Activated B cell treated with CpG ODN at 0.5 μM for 24 hours (primary cell): ENCODE measurements around the gene DSPP. TPM values are rescaled to one million over a fixed set of nuclear protein-coding genes. Genes with fewer than 3 reads are reported as not detected.

ENCODE experiments used
- ATAC-seq: fragments of 200-7000 bp; cut with Tn5 transposase; one replicate; pipeline ENCODE4 v1.10.0; 2021; ENCODE audit warnings: low read depth, mild to moderate bottlenecking, moderate library complexity
- CTCF ChIA-PET: fragments of 350-600 bp; sonication (Branson Sonifier 250); formaldehyde crosslinking; loops from one replicate; lab custom pipeline; 2021; ENCODE audit warnings: antibody characterized with exemption; lab: Charles Lee
- POLR2A ChIA-PET: fragments of 350-600 bp; sonication (Branson Sonifier 250); formaldehyde crosslinking; loops from one replicate; lab custom pipeline; 2021; ENCODE audit warnings: antibody characterized with exemption; lab: Charles Lee
- DNase-seq: peaks from one replicate; pipeline ENCODE4 v3.0.0; 2022
- H3K27ac Mint-ChIP-seq: one replicate; pipeline ENCODE4 v1.8.0; 2020; ENCODE audit warnings: mixed read lengths
- H3K27me3 Mint-ChIP-seq: one replicate; pipeline ENCODE4 v1.8.0; 2021; ENCODE audit warnings: mixed read lengths
- H3K36me3 Mint-ChIP-seq: one replicate; pipeline ENCODE4 v1.8.0; 2021; ENCODE audit warnings: low read depth, mixed read lengths
- H3K4me1 Mint-ChIP-seq: one replicate; pipeline ENCODE4 v1.8.0; 2021; ENCODE audit warnings: mixed read lengths
- H3K4me3 Mint-ChIP-seq: one replicate; pipeline ENCODE4 v1.8.0; 2020; ENCODE audit warnings: mild to moderate bottlenecking, mixed read lengths
- H3K9me3 Mint-ChIP-seq: one replicate; pipeline ENCODE4 v1.8.0; 2020; ENCODE audit warnings: mixed read lengths
- intact Hi-C: fragments of 100-400 bp; cut with micrococcal nuclease; formaldehyde crosslinking; loops from one replicate; pipeline ENCODE4 v1.15.1; 2024
- total RNA-seq: library from RNA; stranded (reverse); gene quantifications from 2 replicates; pipeline ENCODE4 v1.2.3, GENCODE V29; 2022
- TF ChIP-seq, protein P1 (sequence below): fragments of 200-600 bp; IDR thresholded peaks from one replicate; pipeline ENCODE4 v1.8.0; 2022; ENCODE audit warnings: antibody characterized with exemption, mild to moderate bottlenecking

DSPP gene
- total RNA-seq, 1 donor from 2014 or later = not detected

DNA sequence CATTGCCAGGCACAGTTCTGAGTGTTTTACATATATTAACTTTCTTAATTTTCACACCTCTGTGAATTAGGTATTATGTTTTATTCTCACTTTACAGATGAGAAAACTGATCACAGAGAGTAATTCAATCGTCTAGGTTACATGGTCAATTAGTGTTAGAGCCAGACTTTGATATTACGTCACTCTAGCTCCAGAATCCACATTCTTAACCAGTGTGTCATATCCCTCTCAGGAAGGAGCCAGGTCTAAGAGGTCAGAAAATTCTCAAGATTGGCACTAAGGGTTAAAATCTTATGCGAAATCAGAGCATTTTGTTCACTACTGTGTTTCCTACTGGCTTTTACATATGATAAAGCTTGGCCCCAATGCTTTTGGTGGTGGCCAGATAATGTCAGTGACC is 49.2 kb downstream of the DSPP start:
- no peak for DNase-seq
- Mint-ChIP-seq H3K4me1 (no peaks in the 10 kb centered on the region), H3K9me3 (no peaks in the 10 kb centered on the region), H3K27ac (no peak overlapping the region), H3K4me3 (no peak overlapping the region), H3K27me3 (peaks cover 7% of the 10 kb centered on the region), H3K36me3 (no peaks in the 10 kb centered on the region)
- TF ChIP-seq, protein P1, sequence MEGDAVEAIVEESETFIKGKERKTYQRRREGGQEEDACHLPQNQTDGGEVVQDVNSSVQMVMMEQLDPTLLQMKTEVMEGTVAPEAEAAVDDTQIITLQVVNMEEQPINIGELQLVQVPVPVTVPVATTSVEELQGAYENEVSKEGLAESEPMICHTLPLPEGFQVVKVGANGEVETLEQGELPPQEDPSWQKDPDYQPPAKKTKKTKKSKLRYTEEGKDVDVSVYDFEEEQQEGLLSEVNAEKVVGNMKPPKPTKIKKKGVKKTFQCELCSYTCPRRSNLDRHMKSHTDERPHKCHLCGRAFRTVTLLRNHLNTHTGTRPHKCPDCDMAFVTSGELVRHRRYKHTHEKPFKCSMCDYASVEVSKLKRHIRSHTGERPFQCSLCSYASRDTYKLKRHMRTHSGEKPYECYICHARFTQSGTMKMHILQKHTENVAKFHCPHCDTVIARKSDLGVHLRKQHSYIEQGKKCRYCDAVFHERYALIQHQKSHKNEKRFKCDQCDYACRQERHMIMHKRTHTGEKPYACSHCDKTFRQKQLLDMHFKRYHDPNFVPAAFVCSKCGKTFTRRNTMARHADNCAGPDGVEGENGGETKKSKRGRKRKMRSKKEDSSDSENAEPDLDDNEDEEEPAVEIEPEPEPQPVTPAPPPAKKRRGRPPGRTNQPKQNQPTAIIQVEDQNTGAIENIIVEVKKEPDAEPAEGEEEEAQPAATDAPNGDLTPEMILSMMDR = no peak
- ChIA-PET POLR2A (no interaction called here), CTCF (no interaction called here)
- no peak for ATAC-seq
- intact Hi-C loops = no loop called here

DNA sequence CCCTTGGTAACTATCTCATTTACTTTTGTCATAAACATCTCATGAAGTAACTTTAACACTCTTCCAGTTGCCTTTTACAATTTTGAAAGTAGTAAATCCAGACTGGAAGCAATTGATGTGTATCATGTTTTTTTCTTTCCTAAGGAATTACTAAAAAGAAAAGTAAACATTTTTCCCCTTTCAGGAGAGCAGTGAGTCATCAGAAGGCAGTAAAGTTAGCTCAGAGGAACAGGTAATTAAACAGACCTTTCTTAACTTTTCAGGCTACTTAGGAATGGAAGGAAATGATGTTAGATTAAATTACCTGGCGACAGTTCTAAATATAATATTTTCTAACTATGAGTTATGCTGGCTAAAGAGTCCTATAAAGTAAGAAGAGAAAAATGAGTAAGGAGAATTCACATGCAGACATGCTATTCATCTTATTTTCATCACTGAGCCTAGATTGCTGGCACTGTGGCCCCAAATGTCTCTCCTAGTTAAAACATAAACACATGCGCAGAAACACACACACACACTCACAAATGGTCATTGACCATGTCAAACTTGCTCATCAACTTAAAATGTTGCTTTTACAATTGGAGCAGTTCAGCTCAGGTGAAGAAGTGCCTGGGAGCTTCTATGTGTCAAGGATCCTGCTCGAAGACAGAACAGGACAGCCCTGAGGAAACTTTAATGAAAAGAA is 51.1 kb downstream of the DSPP start:
- Mint-ChIP-seq H3K27ac (no peak overlapping the region), H3K36me3 (no peaks in the 10 kb centered on the region), H3K4me1 (no peaks in the 10 kb centered on the region), H3K4me3 (no peak overlapping the region), H3K27me3 (peaks cover 7% of the 10 kb centered on the region), H3K9me3 (no peaks in the 10 kb centered on the region)
- ChIA-PET CTCF (no interaction called here), POLR2A (no interaction called here)
- intact Hi-C loops = no loop called here
- TF ChIP-seq, protein P1 = no peak
- ATAC-seq = no peak
- DNase-seq = no peak

DNA sequence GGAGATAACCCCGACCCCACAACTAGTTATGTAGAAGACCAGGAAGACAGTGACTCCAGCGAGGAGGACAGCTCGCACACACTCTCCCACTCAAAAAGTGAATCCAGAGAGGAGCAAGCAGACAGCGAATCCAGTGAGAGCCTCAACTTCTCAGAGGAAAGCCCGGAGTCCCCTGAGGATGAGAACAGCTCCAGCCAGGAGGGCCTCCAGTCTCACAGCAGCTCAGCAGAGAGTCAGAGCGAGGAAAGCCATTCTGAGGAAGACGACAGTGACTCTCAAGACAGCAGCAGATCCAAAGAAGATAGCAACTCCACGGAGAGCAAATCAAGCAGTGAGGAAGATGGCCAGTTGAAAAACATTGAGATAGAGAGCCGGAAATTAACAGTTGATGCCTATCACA is 54.5 kb downstream of the DSPP start:
- Mint-ChIP-seq H3K27me3 (peaks cover 5% of the 10 kb centered on the region), H3K27ac (no peak overlapping the region), H3K4me1 (no peaks in the 10 kb centered on the region), H3K9me3 (no peaks in the 10 kb centered on the region), H3K4me3 (no peak overlapping the region), H3K36me3 (no peaks in the 10 kb centered on the region)
- ChIA-PET CTCF (no interaction called here), POLR2A (no interaction called here)
- no peak for DNase-seq
- ATAC-seq = no peak
- intact Hi-C loops = no loop called here
- TF ChIP-seq, protein P1 = no peak

Other genes with a start within 250 kb of the DSPP start
- gene HSD17B11, start 217.3 kb upstream of the DSPP start, total RNA-seq = 26.2 and 28.4 TPM in 2 replicates
- gene NUDT9, start 186.0 kb upstream of the DSPP start, total RNA-seq = 18.5 and 21.1 TPM in 2 replicates
- gene SPARCL1, start 79.2 kb upstream of the DSPP start, total RNA-seq = not detected in 2 replicates
- not detected in 2 replicates for gene DMP1, start 41.8 kb downstream of the DSPP start, total RNA-seq
- not detected in 2 replicates for gene IBSP, start 191.0 kb downstream of the DSPP start, total RNA-seq
- not detected in 2 replicates for gene MEPE, start 224.4 kb downstream of the DSPP start, total RNA-seq